Heart left ventricle (tissue), 16 donors: ENCODE results near the gene ZNF217. TPM values are rescaled to one million over a fixed set of nuclear protein-coding genes. Genes with fewer than 3 reads are reported as not detected.

Source experiments
- ATAC-seq, 4 donors: fragments of 200-7000 bp; cut with Tn5 transposase; one replicate each; pipeline ENCODE4 v1.9.1; 2020 to 2022; ENCODE audit warnings: moderate library complexity in 4 of 4, mild to moderate bottlenecking in 3 of 4, moderate number of reproducible peaks in 1 of 4
- DNase-seq, 5 donors: peaks; one replicate each; pipeline ENCODE4 v3.0.0-alpha.2; 2020
- H3K27ac ChIP-seq, 12 donors: fragments of 200-600 bp; sonication (generic) in 4 of 12; one replicate each; pipeline versions ENCODE4 v1.5.0 to v1.8.0; 2016 to 2022; ENCODE audit warnings: mild to moderate bottlenecking in 2 of 12
- H3K27me3 ChIP-seq, 9 donors: fragments of 200-600 bp; sonication (generic) in 2 of 9; one replicate each; pipeline versions ENCODE4 v1.5.1 to v1.8.0; 2016 to 2022; ENCODE audit warnings: mild to moderate bottlenecking in 3 of 9
- H3K36me3 ChIP-seq, 9 donors: fragments of 200-600 bp; sonication (generic) in 2 of 9; one replicate each; pipeline versions ENCODE4 v1.5.0 to v1.8.0; 2018 to 2022; ENCODE audit warnings: mild to moderate bottlenecking in 2 of 9
- H3K4me1 ChIP-seq, 12 donors: fragments of 200-600 bp; sonication (generic) in 4 of 12; one replicate each; pipeline versions ENCODE4 v1.5.0 to v1.8.0; 2016 to 2022; ENCODE audit warnings: mild to moderate bottlenecking in 3 of 12
- H3K4me3 ChIP-seq, 12 donors: fragments of 200-600 bp; sonication (generic) in 4 of 12; one replicate each; pipeline versions ENCODE4 v1.5.0 to v1.8.0; 2017 to 2022; ENCODE audit warnings: mild to moderate bottlenecking in 9 of 12, moderate library complexity in 4 of 12
- H3K9me3 ChIP-seq, 12 donors: fragments of 200-600 bp; sonication (generic) in 4 of 12; one replicate each; pipeline versions ENCODE4 v1.5.0 to v1.8.0; 2016 to 2022; ENCODE audit warnings: mild to moderate bottlenecking in 1 of 12
- CTCF ChIP-seq, 12 donors: fragments of 200-600 bp; sonication (generic) in 4 of 12; IDR thresholded peaks; one replicate each; pipeline versions ENCODE4 v1.5.0 to v1.8.0; 2018 to 2022; ENCODE audit warnings: antibody characterized with exemption in 12 of 12, mild to moderate bottlenecking in 5 of 12
- POLR2A ChIP-seq, 2 donors: fragments of 450-650 bp; IDR thresholded peaks; one replicate each; pipeline ENCODE4 v1.6.1; 2017; ENCODE audit warnings: antibody characterized with exemption in 2 of 2, mild to moderate bottlenecking in 2 of 2, moderate library complexity in 2 of 2
- WGBS, 4 donors: extraction: QIAGEN DNeasy Blood & Tissue Kit in 2 of 4; methylation state at CpG; one replicate each; pipeline versions ENCODE4 v1.1.5 to v1.1.7; 2013 to 2018; 5-methylcytosine and 5-hydroxymethylcytosine counted together
- intact Hi-C, 10 donors: fragments of 100-400 bp; cut with DNase I; formaldehyde crosslinking; loops; one replicate each; pipeline versions ENCODE4 v1.11.1 to v1.14.2; 2022
- polyA plus RNA-seq, 2 donors: library from polyadenylated mRNA; stranded (reverse); fragments of 200-250 nt; gene quantifications; one replicate each; pipeline ENCODE4 v1.2.3, GENCODE V29; 2013
- total RNA-seq, 9 donors: library from RNA; depleted of rRNA in 2 of 9; stranded (reverse); fragments of >200 nt in 2 of 9; fragmentation: NEBNext Ultra II Directional in 3 of 9; extraction: Animal tissue kit (Norgen Biotek cat#: 25700) in 3 of 9; gene quantifications; one replicate each; pipeline versions ENCODE4 v1.1.0 to v1.2.4, GENCODE V29; 2016 to 2023
- donor health status: ischemic (EF 13 %, LVEDD 7.1; RV severe dilation, severe dysfunction).
- donor health status: healthy with polysubstance abuse.
- donor health status: DM: no; HTN: yes; CAD: no.
- donor health status: DM: no; HTN: no; CAD: no.
- donor health status: ischemic (EF 25% LVEDD 6.9; RV normal size, moderate dysfunction).
- donor health status: ischemic (EF 25% LVEDD 5.7; RV mildly dilated, moderate dysfunction).
- donor health status: healthy.
- donor health status: DM: yes; HTN: yes; CAD: no.
- donor health status: ischemic (EF 35%, LVEDD 5.7; RV mildly dilated, moderate dysfunction).
- donor health status: nonischemic (EF 11% LVEDD 7.7; RV severe dilation, severe dysfunction).
- donor health status: DM: yes; HTN: yes; CAD: no.
- donor health status: PGD.
- donor health status: ischemic (EF 29% LVEDD 5.4; RV normal size, mild dysfunction).
- donor health status: nonischemic (EF 23%, LVEDD 6.1; RV moderate dilation, normal function).

The ZNF217 gene
- total and polyA plus RNA-seq, 11 donors: 3.7 to 24.1 (median 8.0) TPM

GRCh38 chr20:53517146-53517545, 76.5 kb downstream of the ZNF217 start:
- DNase-seq (no peak), ATAC-seq (no peak)
- Histone ChIP-seq H3K36me3 (no peaks in the 10 kb centered on the region), H3K4me1 (no peaks in the 10 kb centered on the region), H3K4me3 (no peak overlapping the region), H3K27ac (no peak overlapping the region), H3K9me3 (no peaks in the 10 kb centered on the region), H3K27me3 (no peaks in the 10 kb centered on the region)
- intact Hi-C loops: no loop called here
- 78 to 79% (median 78%) methylated on average over 11 to 13 of the region's 13 CpGs for WGBS, 4 donors
- no peak for TF ChIP-seq POLR2A (IDR thresholded peaks at IDR 0.05)
- no peak for TF ChIP-seq CTCF (IDR thresholded peaks at IDR 0.05)
